OCI-LY1 (cell line): Measurements from ENCODE around the gene IFNGR2.

Source experiments
- CTCF ChIP-seq: fragments of 200-600 bp; sonication (generic), shearing (Covaris generic); IDR thresholded peaks from 2 replicates; pipeline ENCODE4 v1.5.1; 2017; ENCODE audit warnings: mild to moderate bottlenecking, antibody characterized with exemption, low read length, moderate library complexity, mixed read lengths
- EZH2 ChIP-seq: fragments of 200-600 bp; sonication (generic), shearing (Covaris generic); IDR thresholded peaks from 2 replicates; pipeline ENCODE4 v1.8.0; 2017; ENCODE audit warnings: borderline replicate concordance, mixed run types, mild to moderate bottlenecking, antibody characterized with exemption, low read length, moderate library complexity, mixed read lengths

- TF ChIP-seq CTCF: no peak
- no peak for TF ChIP-seq EZH2
Observed at GRCh38 chr21:33433425-33434114, 30.4 kb downstream of the IFNGR2 start.
